Measurements from ENCODE around the gene YPEL1. TPM values are rescaled to one million over a fixed set of nuclear protein-coding genes. Genes with fewer than 3 reads are reported as not detected.

The YPEL1 gene
- total and polyA plus RNA-seq, 10 of the 15 experiments (the other 5 are each of a cell fraction or from before 2014, with no cell fraction given) = 0.13 to 5.0 (median 1.6) TPM

- TF ChIP-seq ATF7 (IDR thresholded peaks at IDR 0.05; ENCODE audit: low read depth) = peak; percentile 77
- no peak for TF ChIP-seq EGR1 (IDR thresholded peaks at IDR 0.05; ENCODE audit: borderline replicate concordance in 1 of 2, low read depth in 2 of 2, low read length in 2 of 2)
- TF ChIP-seq, protein P1, sequence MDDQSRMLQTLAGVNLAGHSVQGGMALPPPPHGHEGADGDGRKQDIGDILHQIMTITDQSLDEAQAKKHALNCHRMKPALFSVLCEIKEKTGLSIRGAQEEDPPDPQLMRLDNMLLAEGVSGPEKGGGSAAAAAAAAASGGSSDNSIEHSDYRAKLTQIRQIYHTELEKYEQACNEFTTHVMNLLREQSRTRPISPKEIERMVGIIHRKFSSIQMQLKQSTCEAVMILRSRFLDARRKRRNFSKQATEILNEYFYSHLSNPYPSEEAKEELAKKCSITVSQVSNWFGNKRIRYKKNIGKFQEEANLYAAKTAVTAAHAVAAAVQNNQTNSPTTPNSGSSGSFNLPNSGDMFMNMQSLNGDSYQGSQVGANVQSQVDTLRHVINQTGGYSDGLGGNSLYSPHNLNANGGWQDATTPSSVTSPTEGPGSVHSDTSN (IDR thresholded peaks at IDR 0.05; ENCODE audit: insufficient replicate concordance, low read depth, low read length) = peak; percentile 60
- TF ChIP-seq RAD51 (IDR thresholded peaks at IDR 0.05) = peak; percentile 47; the same call in 1 of the 2 replicates
- TF ChIP-seq LARP7 (IDR thresholded peaks at IDR 0.05) = peak; percentile 66; the same call in 1 of the 2 replicates
- peak; percentile 74 for TF ChIP-seq GATAD2B (conservative IDR thresholded peaks at IDR 0.05; ENCODE audit: low read depth)
- TF ChIP-seq BCL11A (IDR thresholded peaks at IDR 0.05; ENCODE audit: low read depth, low read length) = peak; percentile 42; the same call in 1 of the 2 replicates
These were observed 31.3 kb upstream of the YPEL1 start (continued) for GRCh38 chr22:21766691-21767462.

GRCh38 chr22:21765909-21766529, 30.4 kb upstream of the YPEL1 start:
- Histone ChIP-seq H3K9ac (ENCODE audit: control insufficient read depth, insufficient read depth, low read length) (no peak overlapping the region), H3K4me3 (no peak overlapping the region), H4K20me1 (ENCODE audit: control insufficient read depth, insufficient read depth) (no peaks in the 10 kb centered on the region), H3K4me2 (ENCODE audit: control insufficient read depth, insufficient read depth) (no peak overlapping the region), H3K27me3 (replicated peaks in 1 of 2; ENCODE audit: control insufficient read depth in 2 of 2, insufficient read depth in 2 of 2, low read length in 1 of 2) (no peaks in the 10 kb centered on the region), H3K36me3 (ENCODE audit: control insufficient read depth in 2 of 2, insufficient read depth in 2 of 2, low read length in 1 of 2) (peaks cover 14 to 18% of the 10 kb centered on the region in 2 experiments), H3K79me2 (ENCODE audit: control insufficient read depth, insufficient read depth, low read length) (no peaks in the 10 kb centered on the region), H3K4me1 (ENCODE audit: control insufficient read depth, insufficient read depth, low read length) (peaks cover 58% of the 10 kb centered on the region), H3K27ac (ENCODE audit: control insufficient read depth, insufficient read depth) (peak overlapping the region; percentile 76), H3K9me3 (replicated peaks; ENCODE audit: control insufficient read depth, insufficient read depth, low read length) (no peaks in the 10 kb centered on the region), H2AFZ (ENCODE audit: control insufficient read depth, low read depth, low read length) (no peak overlapping the region)
- CTCF ChIA-PET = interaction anchor here (0.6 to 0.7 kb wide), 3 partner anchors 25 to 52 kb away, joined by 3 read pairs; no protein-coding TSS in a partner anchor
- in situ Hi-C loops (cut with MboI) = no loop called here
- FAIRE-seq (no peak), DNase-seq (ENCODE audit: low read depth, low spot score) (no peak), ATAC-seq (no peak)
- RAD21 ChIA-PET (ENCODE audit: unreplicated experiment) = interaction anchor here (1.7 kb wide), 1 partner anchor 101 kb away, joined by 5 read pairs; no protein-coding TSS in a partner anchor
- BruUV-seq (replicated peaks) = no TSS peak
- SMC1A ChIA-PET (ENCODE audit: uncharacterized antibody, unreplicated experiment) = interaction anchor here (1.0 to 2.4 kb wide), 4 partner anchors 25 to 94 kb away, joined by 3 to 7 read pairs (median 4); no protein-coding TSS in a partner anchor
- POLR2A ChIA-PET = interaction anchor here (0.5 to 1.6 kb wide), 3 partner anchors 9 to 31 kb away, joined by 3 to 5 read pairs (median 4); partner anchors contain the start of gene YPEL1
- intact Hi-C loops (cut with micrococcal nuclease; ENCODE audit: unreplicated experiment) = no loop called here
- 98% methylated on average over 11 of the region's 11 CpGs for WGBS (ENCODE audit: insufficient coverage, insufficient replicate concordance, low lambda C conversion rate, missing lambda C conversion rate)
- TF ChIP-seq CHD2 (IDR thresholded peaks at IDR 0.05; ENCODE audit: borderline replicate concordance, low read depth, low read length) = no peak
- no peak for TF ChIP-seq IRF3 (IDR thresholded peaks at IDR 0.05)
- TF ChIP-seq HDAC6 (IDR thresholded peaks at IDR 0.05; ENCODE audit: unreplicated experiment) = no peak
- no peak for TF ChIP-seq ETV6 (conservative IDR thresholded peaks at IDR 0.05 in 1 of 2, IDR thresholded peaks at IDR 0.05 in 1 of 2; ENCODE audit: borderline replicate concordance in 1 of 2, low read depth in 1 of 2)
- no peak for TF ChIP-seq CBFB (IDR thresholded peaks at IDR 0.05; ENCODE audit: low read depth)
- TF ChIP-seq, protein P2, sequence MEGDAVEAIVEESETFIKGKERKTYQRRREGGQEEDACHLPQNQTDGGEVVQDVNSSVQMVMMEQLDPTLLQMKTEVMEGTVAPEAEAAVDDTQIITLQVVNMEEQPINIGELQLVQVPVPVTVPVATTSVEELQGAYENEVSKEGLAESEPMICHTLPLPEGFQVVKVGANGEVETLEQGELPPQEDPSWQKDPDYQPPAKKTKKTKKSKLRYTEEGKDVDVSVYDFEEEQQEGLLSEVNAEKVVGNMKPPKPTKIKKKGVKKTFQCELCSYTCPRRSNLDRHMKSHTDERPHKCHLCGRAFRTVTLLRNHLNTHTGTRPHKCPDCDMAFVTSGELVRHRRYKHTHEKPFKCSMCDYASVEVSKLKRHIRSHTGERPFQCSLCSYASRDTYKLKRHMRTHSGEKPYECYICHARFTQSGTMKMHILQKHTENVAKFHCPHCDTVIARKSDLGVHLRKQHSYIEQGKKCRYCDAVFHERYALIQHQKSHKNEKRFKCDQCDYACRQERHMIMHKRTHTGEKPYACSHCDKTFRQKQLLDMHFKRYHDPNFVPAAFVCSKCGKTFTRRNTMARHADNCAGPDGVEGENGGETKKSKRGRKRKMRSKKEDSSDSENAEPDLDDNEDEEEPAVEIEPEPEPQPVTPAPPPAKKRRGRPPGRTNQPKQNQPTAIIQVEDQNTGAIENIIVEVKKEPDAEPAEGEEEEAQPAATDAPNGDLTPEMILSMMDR (IDR thresholded peaks at IDR 0.05 in 2 of 3, conservative IDR thresholded peaks at IDR 0.05 in 1 of 3; ENCODE audit: control insufficient read depth in 2 of 3, extremely low read depth in 1 of 3, insufficient read depth in 1 of 3, low read depth in 3 of 3, low read length in 3 of 3) = no peak
- TF ChIP-seq IKZF1 (conservative IDR thresholded peaks at IDR 0.05) = no peak
- no peak for TF ChIP-seq IRF4 (IDR thresholded peaks at IDR 0.05; ENCODE audit: low read depth, low read length)
- TF ChIP-seq TCF7 (IDR thresholded peaks at IDR 0.05; ENCODE audit: borderline replicate concordance) = no peak
- TF ChIP-seq TARDBP (IDR thresholded peaks at IDR 0.05; ENCODE audit: borderline replicate concordance) = no peak
- TF ChIP-seq SREBF2 (IDR thresholded peaks at IDR 0.05; ENCODE audit: low read length) = no peak

All from GM12878 (cell line).